NCI-H1436 treated with DMSO at 0.1 percent for 48 hours (cell line): ENCODE results near the gene GLP2R.

Source experiments
- DNase-seq: peaks from one replicate; lab custom pipeline; 2025; lab: John Stamatoyannopoulos, UW

The GLP2R gene

GRCh38 chr17:9854255-9854654 is 28.5 kb downstream of the GLP2R start:
- DNase-seq: no peak

DNA sequence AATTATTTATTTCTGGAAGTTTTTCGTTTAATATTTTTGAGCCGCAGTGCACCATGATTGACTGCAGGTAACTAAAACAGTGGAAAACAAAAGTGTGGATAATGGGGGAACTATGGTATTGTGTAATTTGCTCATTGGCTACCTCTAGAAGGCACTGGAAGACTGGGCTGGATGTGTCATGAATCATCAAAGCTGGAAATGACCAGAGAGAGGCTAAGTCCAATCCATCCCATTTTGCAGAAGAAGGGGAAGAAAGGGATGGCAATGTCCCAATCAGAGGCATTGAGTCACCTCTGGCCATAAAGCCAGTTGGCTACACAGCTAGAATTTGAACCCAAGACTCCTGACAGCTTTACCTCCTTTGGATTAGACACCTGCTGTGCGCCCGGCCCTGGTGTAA is 29.3 kb downstream of the GLP2R start:
- no peak for DNase-seq

- DNase-seq: no peak
These were observed 34.1 kb downstream of the GLP2R start for GRCh38 chr17:9859781-9860180.

DNA sequence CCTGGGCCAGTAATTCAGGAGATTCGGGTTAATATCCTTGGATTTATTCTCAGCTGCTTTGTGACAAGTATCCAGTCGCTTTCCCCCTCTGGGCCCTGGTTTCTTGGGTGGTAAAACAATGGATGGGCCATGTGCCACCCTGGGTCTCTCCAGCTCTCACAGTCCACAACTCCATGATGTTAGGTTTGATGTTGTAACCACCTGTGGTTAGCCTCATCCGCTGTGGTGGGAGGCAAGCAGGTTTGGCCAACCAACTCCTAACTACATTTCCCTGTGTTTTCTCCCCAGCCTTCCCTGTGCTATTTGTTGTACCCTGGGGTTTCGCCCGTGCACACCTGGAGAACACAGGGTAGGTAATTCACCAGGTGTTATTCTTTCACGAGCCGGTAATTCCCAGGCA is 35.1 kb downstream of the GLP2R start:
- DNase-seq: no peak

GRCh38 chr17:9862220-9862619 is 36.5 kb downstream of the GLP2R start:
- DNase-seq: no peak

DNA sequence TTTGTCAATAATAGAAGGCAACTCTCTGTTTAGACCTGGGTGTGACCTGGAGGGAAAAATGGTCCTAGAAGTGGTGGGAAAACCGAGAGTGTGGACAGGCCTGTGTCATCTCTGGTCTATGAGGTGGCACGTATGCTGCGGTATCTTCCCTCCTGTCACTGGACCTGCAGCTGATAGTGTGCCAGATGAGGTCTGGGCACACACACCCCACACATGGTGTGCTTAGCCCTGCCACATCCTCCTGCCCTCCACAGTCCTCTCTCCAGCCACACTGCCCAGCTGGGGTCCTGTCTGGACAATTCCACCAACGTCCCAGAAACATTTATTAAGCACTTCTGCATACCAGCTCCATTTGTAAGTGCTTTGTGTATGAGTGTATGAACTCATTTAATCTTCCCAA is 37.2 kb downstream of the GLP2R start:
- DNase-seq: no peak

GRCh38 chr17:9865586-9865985 is 39.9 kb downstream of the GLP2R start:
- DNase-seq: no peak

- DNase-seq: no peak
These were observed 42.8 kb downstream of the GLP2R start for GRCh38 chr17:9868552-9868951.

GRCh38 chr17:9872852-9873251 is 47.1 kb downstream of the GLP2R start:
- DNase-seq: no peak

GRCh38 chr17:9874722-9875121 is 49.0 kb downstream of the GLP2R start:
- DNase-seq: no peak

DNA sequence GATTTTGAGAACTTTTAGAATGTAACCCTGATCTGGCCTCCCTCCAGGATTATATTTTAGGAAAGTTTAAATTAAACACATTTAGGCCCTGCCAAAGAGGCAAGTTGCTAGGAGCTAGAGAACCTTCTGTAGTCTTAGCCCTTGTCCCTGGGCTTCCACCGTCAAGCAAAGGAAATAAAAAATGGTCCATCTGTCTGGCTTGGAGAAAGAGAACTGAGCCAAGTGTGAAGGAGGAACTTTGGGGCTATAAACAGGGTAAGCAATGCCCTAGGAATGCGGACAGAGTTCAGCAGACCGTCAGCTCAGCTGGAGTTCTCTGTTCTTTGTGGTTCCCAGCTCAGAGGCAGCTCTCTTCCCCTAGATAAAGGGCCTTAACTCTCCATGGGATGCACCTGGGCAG is 49.7 kb downstream of the GLP2R start:
- DNase-seq: no peak

DNA sequence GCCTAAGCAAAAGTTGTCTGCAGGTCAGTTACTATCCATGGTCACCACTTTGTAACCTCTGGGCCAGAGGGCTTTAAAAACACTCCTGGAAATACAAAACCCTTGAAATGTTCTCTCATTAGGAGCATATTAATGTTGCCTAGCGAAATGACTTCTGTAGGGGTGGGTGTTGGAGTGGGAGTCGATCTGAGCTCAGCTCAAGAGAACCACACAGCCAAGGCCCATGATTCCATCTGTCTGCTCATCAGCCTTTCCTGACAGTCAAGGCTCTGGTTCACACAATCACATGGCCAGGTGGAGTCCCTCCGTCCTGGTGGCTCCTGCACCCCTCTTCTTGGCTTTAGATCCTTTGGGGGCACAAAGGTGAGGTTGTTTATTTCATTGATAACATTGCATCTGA is 52.6 kb downstream of the GLP2R start:
- DNase-seq: no peak

DNA sequence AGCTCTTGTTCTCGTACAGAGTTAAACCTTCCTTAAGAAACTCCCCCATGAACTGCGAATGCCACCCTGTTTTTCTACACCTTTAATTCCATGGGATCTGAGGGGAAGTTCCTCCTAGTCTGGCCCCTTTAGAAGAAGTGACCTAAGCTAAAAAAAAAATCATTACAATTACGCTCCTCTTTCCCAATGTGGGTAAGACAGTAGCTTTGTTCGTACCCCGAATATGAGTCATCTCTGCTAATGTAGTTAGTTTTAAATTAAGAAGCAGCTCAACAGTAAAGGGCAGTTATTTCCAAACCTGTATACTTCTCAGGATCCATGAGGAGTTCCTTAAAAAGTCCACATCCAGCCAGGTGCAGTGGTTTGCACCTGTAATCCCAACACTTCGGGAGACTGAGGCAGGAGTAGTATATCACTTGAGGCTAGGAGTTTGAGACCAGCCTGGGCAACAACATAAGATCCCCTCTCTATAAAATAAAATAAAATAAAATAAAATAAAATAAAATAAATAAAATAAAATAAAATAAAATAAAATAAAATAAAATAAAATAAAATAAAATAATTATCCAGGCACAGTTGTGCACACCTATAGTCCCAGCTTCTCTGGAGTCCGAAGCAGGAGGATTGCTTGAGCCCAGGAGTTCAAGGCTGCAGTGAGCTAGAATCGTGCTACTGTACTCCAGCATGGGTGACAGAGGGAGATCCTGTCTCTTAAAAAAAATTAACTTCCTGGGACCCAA is 53.2 kb downstream of the GLP2R start:
- no peak for DNase-seq

DNA sequence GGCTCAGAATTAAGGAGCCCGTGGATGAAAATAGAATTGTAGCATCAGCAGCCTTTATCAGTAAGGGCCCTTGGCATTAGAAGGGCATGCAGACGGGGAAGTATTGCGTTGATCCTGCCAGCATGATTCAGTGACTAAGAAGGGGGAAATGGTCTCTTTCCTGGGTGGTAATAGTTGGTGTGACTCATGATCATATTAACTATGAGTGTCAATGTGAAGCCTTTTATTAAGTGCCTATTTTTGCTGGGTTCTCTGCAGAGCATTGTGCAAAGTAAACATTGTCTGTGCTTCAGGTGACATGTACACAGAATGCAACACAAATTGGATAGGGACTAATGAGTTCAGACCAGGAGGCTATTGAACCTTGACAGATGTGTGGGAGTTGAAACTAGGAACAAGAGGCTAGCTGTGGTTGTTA is 54.9 kb downstream of the GLP2R start:
- DNase-seq: no peak

GRCh38 chr17:9883451-9883850 is 57.7 kb downstream of the GLP2R start:
- DNase-seq: no peak

GRCh38 chr17:9886141-9886930 is 60.6 kb downstream of the GLP2R start:
- DNase-seq: no peak

DNA sequence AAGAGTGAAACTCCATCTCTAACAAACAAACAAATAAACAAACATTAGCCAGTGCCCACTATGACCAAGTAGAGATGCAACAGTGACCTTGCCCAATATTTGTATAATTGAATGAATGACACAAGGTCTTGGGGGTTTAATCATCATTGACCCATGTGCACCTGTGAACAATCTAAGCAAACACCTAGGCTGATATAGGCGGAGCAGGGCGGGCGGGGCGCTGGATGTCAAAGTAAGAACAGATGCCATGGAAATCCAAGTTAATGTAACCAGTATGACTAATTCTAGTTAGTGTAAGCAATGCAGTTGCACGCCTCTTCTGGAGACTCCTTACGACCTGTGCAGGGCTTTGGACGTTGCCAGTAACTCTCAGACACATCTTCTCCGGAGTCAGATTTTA is 61.8 kb downstream of the GLP2R start:
- DNase-seq: no peak

GRCh38 chr17:9890124-9890523 is 64.4 kb downstream of the GLP2R start:
- DNase-seq: no peak

GRCh38 chr17:9893411-9894012 is 67.8 kb downstream of the GLP2R start:
- DNase-seq: no peak

GRCh38 chr17:9894231-9894630 is 68.5 kb downstream of the GLP2R start:
- DNase-seq: no peak

GRCh38 chr17:9895923-9896322 is 70.2 kb downstream of the GLP2R start:
- no peak for DNase-seq

GRCh38 chr17:9897372-9897968 is 71.7 kb downstream of the GLP2R start:
- DNase-seq: no peak

- no peak for DNase-seq
These were observed 73.1 kb downstream of the GLP2R start for GRCh38 chr17:9898812-9899211.
